Stimulated activated naive CD8-positive, alpha-beta T cell treated with anti-CD3 and anti-CD28 coated beads, Interleukin-15, Interleukin-2, amounts not matched to agents 100 ng/mL and 50 ng/mL, for 24 hours (primary cell): ENCODE results near the gene ARID1B.

Experiments
- H3K27ac Mint-ChIP-seq: one replicate; pipeline ENCODE4 v1.8.0; 2021; ENCODE audit warnings: mild to moderate bottlenecking, mixed read lengths
- H3K27me3 Mint-ChIP-seq: one replicate; pipeline ENCODE4 v1.8.0; 2021; ENCODE audit warnings: mixed read lengths
- H3K36me3 Mint-ChIP-seq: one replicate; pipeline ENCODE4 v1.8.0; 2021; ENCODE audit warnings: low read depth, mixed read lengths
- H3K4me1 Mint-ChIP-seq: one replicate; pipeline ENCODE4 v1.8.0; 2021; ENCODE audit warnings: low read depth, mixed read lengths
- H3K4me3 Mint-ChIP-seq: one replicate; pipeline ENCODE4 v1.8.0; 2021; ENCODE audit warnings: mild to moderate bottlenecking, mixed read lengths
- H3K9me3 Mint-ChIP-seq: one replicate; pipeline ENCODE4 v1.8.0; 2021; ENCODE audit warnings: mixed read lengths

The ARID1B gene

GRCh38 chr6:156776840-156777576 is at the start of gene ARID1B:
Gene ARID1B, plus strand, starts transcription at chr6:156777378. Its CDS starts 303 bp downstream, at chr6:156777681.
- Mint-ChIP-seq H3K4me3 (peak within 1 kb of the TSS; percentile 94), H3K9me3 (no peaks in the 10 kb centered on the region)

GRCh38 chr6:156727715-156728385 is 49.3 kb upstream of the ARID1B start:
- no peak overlapping the region for H3K4me3 Mint-ChIP-seq
- H3K4me1 Mint-ChIP-seq = peaks cover 9% of the 10 kb centered on the region

More at GRCh38 chr6:156776840-156777576, at the start of gene ARID1B:
- no peaks in the 10 kb centered on the region for H3K27me3 Mint-ChIP-seq
- H3K27ac Mint-ChIP-seq = peak within 1 kb of the TSS; percentile 99
- peaks cover 5% of the 10 kb centered on the region for H3K36me3 Mint-ChIP-seq
- peaks cover 45% of the 10 kb centered on the region for H3K4me1 Mint-ChIP-seq

GRCh38 chr6:156729248-156729647 is 47.9 kb upstream of the ARID1B start:
- no peaks in the 10 kb centered on the region for H3K9me3 Mint-ChIP-seq
- no peaks in the 10 kb centered on the region for H3K36me3 Mint-ChIP-seq
- H3K4me3 Mint-ChIP-seq = no peak overlapping the region
- peaks cover 9% of the 10 kb centered on the region for H3K4me1 Mint-ChIP-seq
- no peaks in the 10 kb centered on the region for H3K27me3 Mint-ChIP-seq
- no peak overlapping the region for H3K27ac Mint-ChIP-seq

More at GRCh38 chr6:156727715-156728385, 49.3 kb upstream of the ARID1B start:
- Mint-ChIP-seq H3K27ac (no peak overlapping the region), H3K36me3 (no peaks in the 10 kb centered on the region), H3K27me3 (no peaks in the 10 kb centered on the region), H3K9me3 (no peaks in the 10 kb centered on the region)

GRCh38 chr6:156731396-156731795 is 45.8 kb upstream of the ARID1B start:
- Mint-ChIP-seq H3K9me3 (no peaks in the 10 kb centered on the region), H3K36me3 (no peaks in the 10 kb centered on the region), H3K27me3 (no peaks in the 10 kb centered on the region), H3K4me1 (peaks cover 9% of the 10 kb centered on the region), H3K4me3 (no peak overlapping the region), H3K27ac (no peak overlapping the region)

DNA sequence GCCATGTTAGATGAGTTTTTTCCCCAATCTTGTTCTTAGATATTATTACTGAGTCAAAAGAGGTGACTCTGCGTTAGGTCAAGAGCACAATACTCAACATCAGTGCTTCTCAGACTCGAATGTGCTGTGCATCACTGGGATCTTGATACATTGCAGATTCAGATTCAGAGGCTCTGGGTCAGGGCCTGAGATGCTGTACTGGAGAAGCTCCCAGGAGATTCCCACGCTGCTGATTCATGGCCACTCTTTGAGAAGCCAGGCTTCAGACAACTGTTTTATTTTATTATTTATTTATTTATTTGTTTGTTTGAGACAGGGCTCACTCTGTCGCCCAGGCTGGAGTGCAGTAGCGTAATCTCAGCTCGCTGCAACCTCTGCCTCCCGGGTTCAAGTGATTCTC is 41.4 kb upstream of the ARID1B start:
- Mint-ChIP-seq H3K27ac (no peak overlapping the region), H3K4me1 (no peaks in the 10 kb centered on the region), H3K36me3 (peaks cover 4% of the 10 kb centered on the region)

GRCh38 chr6:156740604-156741003 is 36.6 kb upstream of the ARID1B start:
- Mint-ChIP-seq H3K27ac (no peak overlapping the region), H3K4me1 (no peaks in the 10 kb centered on the region), H3K9me3 (peaks cover 9% of the 10 kb centered on the region), H3K27me3 (peaks cover 3% of the 10 kb centered on the region), H3K4me3 (no peak overlapping the region), H3K36me3 (peaks cover 5% of the 10 kb centered on the region)

More for the DNA sequence above, 41.4 kb upstream of the ARID1B start:
- Mint-ChIP-seq H3K4me3 (no peak overlapping the region), H3K27me3 (no peaks in the 10 kb centered on the region), H3K9me3 (peaks cover 7% of the 10 kb centered on the region)

DNA sequence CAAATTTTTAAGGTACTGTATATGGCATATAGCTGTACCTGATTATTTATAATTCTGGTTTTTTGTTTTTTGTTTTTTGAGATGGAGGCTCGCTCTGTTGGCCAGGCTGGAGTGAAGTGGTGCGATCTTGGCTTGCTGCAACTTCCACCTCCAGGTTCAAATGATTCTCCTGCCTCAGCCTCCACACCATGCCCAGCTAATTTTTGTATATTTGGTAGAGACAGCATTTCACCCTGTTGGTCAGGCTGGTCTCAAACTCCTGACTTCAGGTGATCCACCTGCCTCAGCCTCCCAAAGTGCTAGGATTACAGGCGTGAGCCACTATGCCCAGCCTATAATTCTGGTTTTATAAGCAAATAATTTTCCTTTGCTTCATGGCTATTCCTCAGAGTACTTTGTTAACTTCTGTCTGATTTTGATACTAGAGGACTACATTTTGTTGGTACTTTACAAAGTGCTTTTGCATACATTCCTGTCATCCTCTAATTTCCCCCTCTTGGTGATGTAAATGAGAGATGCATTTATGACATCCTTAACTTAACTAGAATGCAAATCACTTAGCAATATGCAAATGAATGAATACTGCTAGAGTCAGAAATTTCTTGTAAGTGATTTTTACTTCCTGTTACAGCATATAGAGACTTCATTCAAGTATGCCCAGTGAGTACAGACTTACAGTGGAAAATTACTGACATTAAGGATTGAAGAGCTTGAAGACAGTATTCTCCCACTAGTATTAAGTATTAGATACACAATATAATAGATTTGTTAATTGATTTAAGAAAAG is 35.7 kb upstream of the ARID1B start:
- H3K9me3 Mint-ChIP-seq = peaks cover 9% of the 10 kb centered on the region
- H3K4me1 Mint-ChIP-seq = no peaks in the 10 kb centered on the region
- no peak overlapping the region for H3K27ac Mint-ChIP-seq
- H3K36me3 Mint-ChIP-seq = peaks cover 5% of the 10 kb centered on the region
- peaks cover 7% of the 10 kb centered on the region for H3K27me3 Mint-ChIP-seq
- no peak overlapping the region for H3K4me3 Mint-ChIP-seq

DNA sequence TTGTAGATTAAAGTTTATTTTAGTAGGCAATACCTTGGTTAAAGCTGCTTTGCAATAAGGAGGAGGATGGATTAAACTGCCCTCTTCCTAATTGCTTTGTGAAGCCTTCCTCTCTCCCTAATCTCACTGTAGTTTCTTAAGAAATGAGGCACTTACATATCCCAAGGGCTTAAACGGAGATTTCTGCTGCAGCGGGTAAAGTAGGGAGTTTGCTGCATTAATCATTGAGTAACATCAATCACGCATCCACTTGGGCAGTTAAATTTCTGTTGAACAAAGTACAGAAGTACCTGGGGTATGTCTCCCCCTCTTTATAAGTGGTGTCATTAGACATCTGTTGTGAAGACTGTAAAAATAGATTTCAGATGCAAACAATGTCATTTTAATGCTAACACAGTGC is 29.5 kb upstream of the ARID1B start:
- no peak overlapping the region for H3K4me3 Mint-ChIP-seq
- H3K4me1 Mint-ChIP-seq = peaks cover 4% of the 10 kb centered on the region
- no peak overlapping the region for H3K27ac Mint-ChIP-seq
- no peaks in the 10 kb centered on the region for H3K9me3 Mint-ChIP-seq
- no peaks in the 10 kb centered on the region for H3K36me3 Mint-ChIP-seq
- H3K27me3 Mint-ChIP-seq = peaks cover 7% of the 10 kb centered on the region

- Mint-ChIP-seq H3K27me3 (peaks cover 7% of the 10 kb centered on the region), H3K4me3 (no peak overlapping the region), H3K27ac (no peak overlapping the region), H3K9me3 (no peaks in the 10 kb centered on the region), H3K36me3 (no peaks in the 10 kb centered on the region), H3K4me1 (peaks cover 8% of the 10 kb centered on the region)
These were observed 28.7 kb upstream of the ARID1B start for GRCh38 chr6:156748504-156748903.

DNA sequence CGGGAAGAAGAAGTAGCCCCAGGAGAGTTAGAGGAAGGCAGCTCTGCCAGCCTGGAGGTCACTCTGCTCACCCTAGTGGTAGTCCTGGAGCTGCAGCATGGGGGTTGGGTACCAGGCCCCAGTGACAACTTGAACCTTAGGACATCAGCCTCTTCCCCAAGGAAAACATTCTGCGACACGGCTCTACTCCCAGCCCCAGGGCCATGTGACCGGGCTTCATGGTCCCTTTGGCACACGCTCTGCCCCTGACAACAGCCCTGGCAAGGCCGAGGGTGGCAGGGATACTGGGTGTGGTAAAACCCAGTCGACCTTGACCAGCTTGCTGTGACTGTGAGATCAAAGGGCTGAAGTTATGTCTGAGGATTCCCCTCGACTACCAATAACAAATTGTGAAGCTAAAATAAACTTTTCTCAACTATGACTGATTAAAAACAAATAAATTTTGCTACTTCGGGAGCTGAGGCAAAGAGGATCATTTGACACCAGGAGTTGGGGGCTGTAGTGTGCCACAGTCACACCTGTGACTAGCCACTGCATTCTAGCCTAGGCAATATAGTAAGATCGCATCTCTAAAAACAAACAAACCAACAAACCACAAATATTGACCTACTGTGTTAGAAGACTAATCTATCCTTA is 24.4 kb upstream of the ARID1B start:
- Mint-ChIP-seq H3K27ac (no peak overlapping the region), H3K4me3 (no peak overlapping the region), H3K27me3 (no peaks in the 10 kb centered on the region), H3K4me1 (peaks cover 8% of the 10 kb centered on the region), H3K36me3 (no peaks in the 10 kb centered on the region), H3K9me3 (no peaks in the 10 kb centered on the region)

DNA sequence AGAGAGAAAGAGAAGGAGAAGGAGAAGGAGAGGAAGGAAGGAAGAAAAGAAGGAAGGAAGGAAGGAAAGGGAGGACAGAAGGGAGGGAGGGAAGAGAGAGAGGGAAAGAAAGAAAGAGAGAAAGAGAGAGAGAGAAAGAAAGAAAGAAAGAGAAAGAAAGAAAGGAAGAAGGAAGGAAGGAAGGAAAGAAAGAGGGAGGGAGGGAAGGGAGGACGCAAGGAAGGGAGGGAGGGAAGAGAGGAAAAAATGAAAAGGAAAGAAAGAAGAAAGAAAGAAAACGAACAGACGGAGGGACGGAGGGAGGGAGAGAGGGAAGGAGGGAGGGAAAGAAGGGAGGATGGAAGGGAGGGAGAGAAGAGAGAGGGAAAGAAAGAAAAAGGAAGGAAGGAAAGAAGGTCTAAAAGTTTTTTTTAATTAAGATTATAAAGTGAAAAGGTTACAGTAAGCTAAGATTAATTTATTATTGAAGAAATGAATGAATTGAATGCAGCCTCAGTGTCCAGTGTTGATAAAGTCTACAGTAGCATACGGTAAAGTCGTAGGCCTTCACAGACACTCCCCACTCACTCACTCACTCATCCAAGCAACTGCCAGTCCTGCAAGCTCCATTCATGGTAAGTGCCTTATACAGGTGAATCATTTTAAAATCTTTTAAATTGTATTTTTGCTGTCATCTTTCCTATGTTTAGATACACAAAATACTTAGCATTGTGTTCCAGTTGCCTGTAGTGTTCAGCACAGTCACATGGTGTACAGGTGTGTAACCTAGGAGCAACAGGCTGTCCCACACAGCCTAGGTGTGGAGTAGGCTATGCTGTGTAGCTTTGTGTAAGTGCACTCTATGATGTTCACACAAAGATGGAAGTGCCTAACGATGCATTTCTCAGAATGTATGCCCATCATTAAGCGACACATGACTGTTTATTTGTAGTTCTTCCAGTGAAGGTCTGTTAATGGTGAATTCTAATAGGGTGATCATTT is 20.3 kb upstream of the ARID1B start:
- no peak overlapping the region for H3K27ac Mint-ChIP-seq
- H3K9me3 Mint-ChIP-seq = no peaks in the 10 kb centered on the region
- H3K4me1 Mint-ChIP-seq = peaks cover 8% of the 10 kb centered on the region
- peaks cover 3% of the 10 kb centered on the region for H3K27me3 Mint-ChIP-seq
- H3K36me3 Mint-ChIP-seq = no peaks in the 10 kb centered on the region
- H3K4me3 Mint-ChIP-seq = no peak overlapping the region

DNA sequence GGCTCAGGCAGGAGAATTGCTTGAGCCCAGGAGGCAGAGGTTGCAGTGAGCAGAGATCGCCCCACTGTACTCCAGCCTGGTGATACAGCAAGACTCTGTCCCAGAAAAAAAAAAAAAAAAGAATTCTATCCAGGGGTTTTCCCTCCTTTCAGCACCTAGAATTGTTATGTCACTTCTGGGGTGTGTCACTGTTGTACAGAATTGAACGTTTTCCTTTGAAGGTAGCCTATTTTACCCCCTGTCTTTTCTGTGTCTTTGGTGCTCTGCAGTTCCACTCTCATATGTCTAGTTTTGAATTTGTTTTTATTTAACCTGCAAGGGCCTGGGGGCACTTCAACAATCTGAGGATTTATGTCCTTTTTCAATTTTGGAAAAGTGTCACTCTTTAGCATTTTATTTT is 19.3 kb upstream of the ARID1B start:
- Mint-ChIP-seq H3K27me3 (peaks cover 3% of the 10 kb centered on the region), H3K9me3 (no peaks in the 10 kb centered on the region), H3K4me1 (peaks cover 3% of the 10 kb centered on the region), H3K27ac (no peak overlapping the region), H3K4me3 (no peak overlapping the region), H3K36me3 (no peaks in the 10 kb centered on the region)

- H3K27ac Mint-ChIP-seq = no peak overlapping the region
- H3K9me3 Mint-ChIP-seq = no peaks in the 10 kb centered on the region
- no peak overlapping the region for H3K4me3 Mint-ChIP-seq
- peaks cover 3% of the 10 kb centered on the region for H3K27me3 Mint-ChIP-seq
- no peaks in the 10 kb centered on the region for H3K4me1 Mint-ChIP-seq
- H3K36me3 Mint-ChIP-seq = no peaks in the 10 kb centered on the region
These were observed 16.8 kb upstream of the ARID1B start for GRCh38 chr6:156760377-156760776.

DNA sequence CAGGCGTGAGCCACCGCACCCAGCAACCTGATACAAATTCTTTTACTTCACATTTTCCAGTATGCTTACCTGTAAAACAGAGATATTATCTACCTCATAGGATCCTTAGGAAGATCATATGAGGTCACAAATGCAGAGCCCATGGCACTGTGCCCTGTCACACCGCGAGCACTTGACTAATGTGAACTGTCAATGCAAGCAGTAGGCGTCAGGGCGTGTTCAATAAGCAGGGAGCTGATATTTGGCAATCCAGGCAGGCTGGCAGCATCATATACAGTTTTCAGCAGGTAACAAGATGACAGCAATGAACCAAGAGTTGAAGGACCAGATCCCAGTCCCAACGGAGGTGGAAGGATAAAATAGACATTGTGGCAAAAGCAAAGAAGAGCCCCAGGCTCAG is 14.6 kb upstream of the ARID1B start:
- no peak overlapping the region for H3K27ac Mint-ChIP-seq
- no peak overlapping the region for H3K4me3 Mint-ChIP-seq
- peaks cover 1% of the 10 kb centered on the region for H3K4me1 Mint-ChIP-seq
- peaks cover 3% of the 10 kb centered on the region for H3K27me3 Mint-ChIP-seq
- H3K9me3 Mint-ChIP-seq = no peaks in the 10 kb centered on the region
- no peaks in the 10 kb centered on the region for H3K36me3 Mint-ChIP-seq
